C4-2B (cell line): ENCODE measurements around the gene RNF180.

Source experiments
- H3K27ac ChIP-seq: fragments of 450-650 bp; 2 replicates; pipeline ENCODE4 v1.5.1; 2017
- ZFX ChIP-seq: fragments of 450-650 bp; IDR thresholded peaks from 2 replicates; pipeline ENCODE4 v1.6.1; 2017
- TF ChIP-seq, protein P1 (sequence below): fragments of 450-650 bp; conservative IDR thresholded peaks from 2 replicates; pipeline ENCODE4 v1.5.1; 2017; ENCODE audit warnings: mild to moderate bottlenecking

The RNF180 gene

GRCh38 chr5:64183956-64184355 lies 18.3 kb downstream of the RNF180 start:
- TF ChIP-seq, protein P1, sequence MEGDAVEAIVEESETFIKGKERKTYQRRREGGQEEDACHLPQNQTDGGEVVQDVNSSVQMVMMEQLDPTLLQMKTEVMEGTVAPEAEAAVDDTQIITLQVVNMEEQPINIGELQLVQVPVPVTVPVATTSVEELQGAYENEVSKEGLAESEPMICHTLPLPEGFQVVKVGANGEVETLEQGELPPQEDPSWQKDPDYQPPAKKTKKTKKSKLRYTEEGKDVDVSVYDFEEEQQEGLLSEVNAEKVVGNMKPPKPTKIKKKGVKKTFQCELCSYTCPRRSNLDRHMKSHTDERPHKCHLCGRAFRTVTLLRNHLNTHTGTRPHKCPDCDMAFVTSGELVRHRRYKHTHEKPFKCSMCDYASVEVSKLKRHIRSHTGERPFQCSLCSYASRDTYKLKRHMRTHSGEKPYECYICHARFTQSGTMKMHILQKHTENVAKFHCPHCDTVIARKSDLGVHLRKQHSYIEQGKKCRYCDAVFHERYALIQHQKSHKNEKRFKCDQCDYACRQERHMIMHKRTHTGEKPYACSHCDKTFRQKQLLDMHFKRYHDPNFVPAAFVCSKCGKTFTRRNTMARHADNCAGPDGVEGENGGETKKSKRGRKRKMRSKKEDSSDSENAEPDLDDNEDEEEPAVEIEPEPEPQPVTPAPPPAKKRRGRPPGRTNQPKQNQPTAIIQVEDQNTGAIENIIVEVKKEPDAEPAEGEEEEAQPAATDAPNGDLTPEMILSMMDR, result no peak
- TF ChIP-seq ZFX, result no peak
- H3K27ac ChIP-seq, result no peak overlapping the region

DNA sequence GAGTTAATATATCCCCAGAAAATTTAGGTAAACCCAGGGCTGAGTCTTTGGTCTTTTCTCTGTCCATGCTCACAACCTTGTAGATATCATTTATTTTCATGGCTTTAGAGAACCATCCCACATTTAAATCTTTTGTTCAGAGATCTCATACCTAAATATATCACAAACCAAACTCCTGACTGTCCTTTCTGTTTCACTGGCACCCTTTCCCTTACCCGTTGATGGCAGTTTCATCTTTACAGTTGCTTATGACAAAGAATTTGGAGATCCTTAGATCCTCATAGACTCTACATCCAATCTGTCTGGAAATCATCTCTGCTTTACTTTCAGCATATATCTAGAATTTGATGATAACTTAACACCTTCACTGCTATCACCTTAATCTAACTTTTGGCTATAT lies 19.2 kb downstream of the RNF180 start:
- TF ChIP-seq, protein P1, result no peak
- no peak for TF ChIP-seq ZFX

GRCh38 chr5:64188776-64189175 lies 23.1 kb downstream of the RNF180 start:
- no peak overlapping the region for H3K27ac ChIP-seq
- TF ChIP-seq, protein P1, result no peak
- TF ChIP-seq ZFX, result no peak

More for the DNA sequence above, 19.2 kb downstream of the RNF180 start:
- H3K27ac ChIP-seq, result no peak overlapping the region

GRCh38 chr5:64190562-64191306 lies 25.1 kb downstream of the RNF180 start:
- TF ChIP-seq, protein P1, result no peak
- TF ChIP-seq ZFX, result no peak
- no peak overlapping the region for H3K27ac ChIP-seq

- TF ChIP-seq ZFX, result no peak
- TF ChIP-seq, protein P1, result no peak
- no peak overlapping the region for H3K27ac ChIP-seq
Observed at GRCh38 chr5:64195981-64196380, 30.3 kb downstream of the RNF180 start.

- TF ChIP-seq, protein P1, result no peak
- no peak for TF ChIP-seq ZFX
- no peak overlapping the region for H3K27ac ChIP-seq
Observed at GRCh38 chr5:64199425-64199824, 33.8 kb downstream of the RNF180 start.

DNA sequence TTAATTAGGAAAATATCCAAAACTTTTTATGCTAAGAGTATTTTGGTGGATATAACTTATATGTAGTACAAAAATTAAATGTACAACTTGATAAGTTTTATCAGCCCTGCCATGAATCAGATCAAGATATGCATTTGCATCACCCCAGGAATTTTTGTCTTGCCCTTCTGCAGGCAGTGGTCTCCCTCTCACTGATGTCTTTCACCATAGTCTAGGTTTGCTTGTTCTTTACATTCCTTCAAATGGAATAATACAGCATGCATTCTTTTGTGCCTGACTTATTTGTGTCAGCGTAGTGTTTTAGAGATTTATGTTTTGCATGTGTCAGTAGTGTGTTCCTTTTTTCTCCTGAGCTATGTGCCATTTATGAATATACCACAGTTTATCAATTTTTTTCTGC lies 36.4 kb downstream of the RNF180 start:
- no peak for TF ChIP-seq ZFX
- TF ChIP-seq, protein P1, result no peak
- H3K27ac ChIP-seq, result no peak overlapping the region
